Measurements from ENCODE around the gene NDST1. TPM values are rescaled to one million over a fixed set of nuclear protein-coding genes. Genes with fewer than 3 reads are reported as not detected.

NDST1 gene
- total RNA-seq, 2 experiments from 2014 or later: 1.1 to 1.6 TPM

DNA sequence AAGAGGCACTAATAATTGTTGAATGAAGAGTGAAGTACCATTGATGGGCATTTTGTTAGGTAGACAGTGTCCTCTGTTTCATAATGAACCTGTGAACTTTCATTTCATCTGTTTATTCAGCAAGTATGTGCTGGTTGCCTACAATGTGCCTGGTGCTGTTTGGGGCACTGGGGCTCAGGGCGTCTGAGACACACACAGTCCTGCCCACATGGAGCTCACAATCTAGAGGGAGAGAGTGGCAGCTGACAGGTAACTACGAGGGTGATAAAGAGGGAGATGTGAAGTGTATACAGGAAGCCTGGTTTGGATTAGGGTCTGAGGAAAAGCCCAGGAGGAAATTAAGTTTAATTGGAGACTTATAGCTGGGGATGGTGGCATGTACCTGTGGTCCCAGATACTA lies 28.5 kb upstream of the NDST1 start:
- no peak for ATAC-seq (ENCODE audit: poor library complexity)
- Histone ChIP-seq H3K36me3 (ENCODE audit: insufficient read depth, low read length) (no peaks in the 10 kb centered on the region), H3K27me3 (ENCODE audit: control insufficient read depth in 1 of 2, insufficient read depth in 2 of 2, low read length in 2 of 2) (no peaks in the 10 kb centered on the region), H3K27ac (ENCODE audit: low read depth in 1 of 2, low read length in 2 of 2) (no peak overlapping the region), H3K4me1 (ENCODE audit: insufficient read depth, low read length) (no peaks in the 10 kb centered on the region), H3K4me3 (ENCODE audit: low read length) (no peak overlapping the region), H3K9me3 (ENCODE audit: control insufficient read depth in 1 of 2, insufficient read depth in 1 of 2, low read length in 2 of 2) (no peaks in the 10 kb centered on the region)
- Mint-ChIP-seq H3K9me3 (no peaks in the 10 kb centered on the region), H3K27ac (no peak overlapping the region), H3K27me3 (no peaks in the 10 kb centered on the region), H3K36me3 (ENCODE audit: low read depth) (no peaks in the 10 kb centered on the region), H3K4me3 (no peak overlapping the region), H3K4me1 (ENCODE audit: low read depth) (no peaks in the 10 kb centered on the region)
- intact Hi-C loops (cut with DNase I, micrococcal nuclease): no loop called here
- ChIA-PET CTCF (no interaction called here), POLR2A (interaction anchor here (1.1 kb wide), 1 partner anchor 11 kb away, joined by 3 read pairs; no protein-coding TSS in a partner anchor)
- DNase-seq: no peak
- TF ChIP-seq, protein P1, sequence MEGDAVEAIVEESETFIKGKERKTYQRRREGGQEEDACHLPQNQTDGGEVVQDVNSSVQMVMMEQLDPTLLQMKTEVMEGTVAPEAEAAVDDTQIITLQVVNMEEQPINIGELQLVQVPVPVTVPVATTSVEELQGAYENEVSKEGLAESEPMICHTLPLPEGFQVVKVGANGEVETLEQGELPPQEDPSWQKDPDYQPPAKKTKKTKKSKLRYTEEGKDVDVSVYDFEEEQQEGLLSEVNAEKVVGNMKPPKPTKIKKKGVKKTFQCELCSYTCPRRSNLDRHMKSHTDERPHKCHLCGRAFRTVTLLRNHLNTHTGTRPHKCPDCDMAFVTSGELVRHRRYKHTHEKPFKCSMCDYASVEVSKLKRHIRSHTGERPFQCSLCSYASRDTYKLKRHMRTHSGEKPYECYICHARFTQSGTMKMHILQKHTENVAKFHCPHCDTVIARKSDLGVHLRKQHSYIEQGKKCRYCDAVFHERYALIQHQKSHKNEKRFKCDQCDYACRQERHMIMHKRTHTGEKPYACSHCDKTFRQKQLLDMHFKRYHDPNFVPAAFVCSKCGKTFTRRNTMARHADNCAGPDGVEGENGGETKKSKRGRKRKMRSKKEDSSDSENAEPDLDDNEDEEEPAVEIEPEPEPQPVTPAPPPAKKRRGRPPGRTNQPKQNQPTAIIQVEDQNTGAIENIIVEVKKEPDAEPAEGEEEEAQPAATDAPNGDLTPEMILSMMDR (IDR thresholded peaks at IDR 0.05): no peak

DNA sequence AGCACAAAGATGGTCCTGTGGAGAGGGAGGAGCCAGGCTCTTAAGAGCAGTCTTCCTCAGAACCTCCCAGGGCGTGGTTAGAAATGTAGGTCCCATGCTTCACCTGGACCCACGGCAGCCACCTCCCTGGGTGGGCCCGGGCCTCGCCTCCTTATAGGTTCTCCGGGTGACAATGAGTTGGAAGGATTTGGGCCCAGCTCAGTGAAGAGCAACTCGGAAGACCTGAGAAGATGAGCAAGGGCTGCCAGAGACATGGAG lies 26.3 kb upstream of the NDST1 start:
- Mint-ChIP-seq H3K27me3 (peaks cover 5% of the 10 kb centered on the region), H3K4me1 (ENCODE audit: low read depth) (peaks cover 5% of the 10 kb centered on the region), H3K9me3 (no peaks in the 10 kb centered on the region), H3K4me3 (no peak overlapping the region), H3K27ac (no peak overlapping the region), H3K36me3 (ENCODE audit: low read depth) (no peaks in the 10 kb centered on the region)
- Histone ChIP-seq H3K9me3 (ENCODE audit: control insufficient read depth in 1 of 2, insufficient read depth in 1 of 2, low read length in 2 of 2) (peaks cover 0 to 6% of the 10 kb centered on the region in 2 experiments), H3K4me1 (ENCODE audit: insufficient read depth, low read length) (peaks cover 10% of the 10 kb centered on the region), H3K4me3 (ENCODE audit: low read length) (no peak overlapping the region), H3K27ac (ENCODE audit: low read depth in 1 of 2, low read length in 2 of 2) (no peak overlapping the region), H3K36me3 (ENCODE audit: insufficient read depth, low read length) (no peaks in the 10 kb centered on the region), H3K27me3 (ENCODE audit: control insufficient read depth in 1 of 2, insufficient read depth in 2 of 2, low read length in 2 of 2) (no peaks in the 10 kb centered on the region)
- intact Hi-C loops (cut with DNase I, micrococcal nuclease): no loop called here
- TF ChIP-seq, protein P1 (IDR thresholded peaks at IDR 0.05): no peak
- ChIA-PET POLR2A (no interaction called here), CTCF (no interaction called here)
- ATAC-seq (ENCODE audit: poor library complexity) (no peak), DNase-seq (no peak)

DNA sequence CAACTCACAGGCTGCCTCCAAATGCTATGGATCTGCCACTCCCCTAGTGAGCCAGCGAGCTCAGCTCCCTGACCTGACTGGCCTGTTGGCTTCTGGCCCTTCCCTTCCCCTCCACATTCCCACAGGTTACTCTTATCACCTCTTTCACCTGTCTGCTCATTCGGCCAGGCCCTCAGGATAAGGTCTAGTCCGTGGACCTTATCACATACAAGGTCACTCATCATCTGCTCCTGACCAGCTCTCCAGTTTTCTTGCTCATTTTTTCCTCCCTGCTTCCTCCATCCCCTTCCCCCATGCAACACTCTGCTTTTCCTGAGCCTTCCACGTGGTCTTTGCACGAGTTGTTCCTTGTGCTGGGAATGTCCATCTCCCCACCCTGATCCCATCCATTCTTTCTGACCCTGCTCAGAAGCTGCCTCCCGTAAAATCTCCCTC lies 25.9 kb upstream of the NDST1 start:
- peak overlapping the region; percentile 1 for H3K4me3 Mint-ChIP-seq
- TF ChIP-seq, protein P1 (IDR thresholded peaks at IDR 0.05): no peak
- CTCF ChIA-PET: no interaction called here

More for the DNA sequence above, 25.9 kb upstream of the NDST1 start:
- H3K4me3 ChIP-seq (ENCODE audit: low read length): no peak overlapping the region
- POLR2A ChIA-PET: no interaction called here
- H3K36me3 ChIP-seq (ENCODE audit: insufficient read depth, low read length): no peaks in the 10 kb centered on the region
- peaks cover 14% of the 10 kb centered on the region for H3K4me1 ChIP-seq (ENCODE audit: insufficient read depth, low read length)
- Mint-ChIP-seq H3K27me3 (peaks cover 6% of the 10 kb centered on the region), H3K27ac (no peak overlapping the region), H3K36me3 (ENCODE audit: low read depth) (no peaks in the 10 kb centered on the region), H3K9me3 (no peaks in the 10 kb centered on the region), H3K4me1 (ENCODE audit: low read depth) (peaks cover 7% of the 10 kb centered on the region)
- DNase-seq: no peak
- ATAC-seq (ENCODE audit: poor library complexity): no peak
- peaks cover 0 to 6% of the 10 kb centered on the region in 2 experiments for H3K9me3 ChIP-seq (ENCODE audit: control insufficient read depth in 1 of 2, insufficient read depth in 1 of 2, low read length in 2 of 2)
- H3K27me3 ChIP-seq (ENCODE audit: control insufficient read depth in 1 of 2, insufficient read depth in 2 of 2, low read length in 2 of 2): no peaks in the 10 kb centered on the region
- no peak overlapping the region for H3K27ac ChIP-seq (ENCODE audit: low read depth in 1 of 2, low read length in 2 of 2)
- intact Hi-C loops (cut with DNase I, micrococcal nuclease): no loop called here

All from CD4-positive, alpha-beta T cell (primary cell).